Measurements from ENCODE around the gene ST6GALNAC6.

The ST6GALNAC6 gene

GRCh38 chr9:127921557-127922120, 22.2 kb upstream of the ST6GALNAC6 start:
- H3F3A ChIP-seq (ENCODE audit: low read depth): no peaks in the 10 kb centered on the region
- H3K9me3 ChIP-seq (ENCODE audit: insufficient read depth, low read depth, low read length): no peaks in the 10 kb centered on the region
- peak overlapping the region; percentile 5 for H3K4me2 ChIP-seq (ENCODE audit: low read depth, low read length, poor library complexity, severe bottlenecking)
- H3K9me2 ChIP-seq (replicated peaks; ENCODE audit: low read depth, low read length): no peaks in the 10 kb centered on the region
- H3K36me3 ChIP-seq (ENCODE audit: insufficient read depth, low read length): no peaks in the 10 kb centered on the region
- no peak overlapping the region for H3K4me3 ChIP-seq (ENCODE audit: low read length, poor library complexity, severe bottlenecking)
- no peaks in the 10 kb centered on the region for H4K20me1 ChIP-seq (ENCODE audit: insufficient read depth, low read length, poor library complexity, severe bottlenecking)
- H2AFZ ChIP-seq (ENCODE audit: low read length): no peak overlapping the region
- H3K79me2 ChIP-seq (ENCODE audit: insufficient read depth, low read length): no peaks in the 10 kb centered on the region
- no peaks in the 10 kb centered on the region for H3K27me3 ChIP-seq (ENCODE audit: insufficient read depth, low read length, poor library complexity, severe bottlenecking)
- no peak overlapping the region for H3K9ac ChIP-seq (ENCODE audit: low read depth, low read length, poor library complexity, severe bottlenecking)
- TF ChIP-seq EZH2phosphoT487 (IDR thresholded peaks at IDR 0.05; ENCODE audit: borderline replicate concordance) (no peak), CTCF (conservative IDR thresholded peaks at IDR 0.05; ENCODE audit: low read length) (peak; percentile 83)
- peaks cover 16% of the 10 kb centered on the region for H3K4me1 ChIP-seq (ENCODE audit: insufficient read depth, low read length, poor library complexity, severe bottlenecking)

GRCh38 chr9:127920794-127921193, 21.4 kb upstream of the ST6GALNAC6 start:
- Histone ChIP-seq H3K4me1 (ENCODE audit: insufficient read depth, low read length, poor library complexity, severe bottlenecking) (peaks cover 25% of the 10 kb centered on the region), H3K9me3 (ENCODE audit: insufficient read depth, low read depth, low read length) (no peaks in the 10 kb centered on the region), H4K20me1 (ENCODE audit: insufficient read depth, low read length, poor library complexity, severe bottlenecking) (no peaks in the 10 kb centered on the region), H3K79me2 (ENCODE audit: insufficient read depth, low read length) (no peaks in the 10 kb centered on the region), H3K4me3 (ENCODE audit: low read length, poor library complexity, severe bottlenecking) (no peak overlapping the region), H2AFZ (ENCODE audit: low read length) (no peak overlapping the region), H3K9ac (ENCODE audit: low read depth, low read length, poor library complexity, severe bottlenecking) (no peak overlapping the region), H3K4me2 (ENCODE audit: low read depth, low read length, poor library complexity, severe bottlenecking) (no peak overlapping the region), H3K27me3 (ENCODE audit: insufficient read depth, low read length, poor library complexity, severe bottlenecking) (no peaks in the 10 kb centered on the region), H3K9me2 (replicated peaks; ENCODE audit: low read depth, low read length) (no peaks in the 10 kb centered on the region), H3F3A (ENCODE audit: low read depth) (no peaks in the 10 kb centered on the region), H3K36me3 (ENCODE audit: insufficient read depth, low read length) (no peaks in the 10 kb centered on the region)
- TF ChIP-seq EZH2phosphoT487 (IDR thresholded peaks at IDR 0.05; ENCODE audit: borderline replicate concordance): no peak
- no peak for TF ChIP-seq CTCF (conservative IDR thresholded peaks at IDR 0.05; ENCODE audit: low read length)

- Histone ChIP-seq H3K27me3 (ENCODE audit: insufficient read depth, low read length, poor library complexity, severe bottlenecking) (no peaks in the 10 kb centered on the region), H3K79me2 (ENCODE audit: insufficient read depth, low read length) (no peaks in the 10 kb centered on the region), H3K4me2 (ENCODE audit: low read depth, low read length, poor library complexity, severe bottlenecking) (no peak overlapping the region), H3K4me1 (ENCODE audit: insufficient read depth, low read length, poor library complexity, severe bottlenecking) (peaks cover 31% of the 10 kb centered on the region), H3K4me3 (ENCODE audit: low read length, poor library complexity, severe bottlenecking) (no peak overlapping the region), H3K9ac (ENCODE audit: low read depth, low read length, poor library complexity, severe bottlenecking) (no peak overlapping the region), H3F3A (ENCODE audit: low read depth) (no peaks in the 10 kb centered on the region), H3K9me2 (replicated peaks; ENCODE audit: low read depth, low read length) (no peaks in the 10 kb centered on the region), H3K9me3 (ENCODE audit: insufficient read depth, low read depth, low read length) (no peaks in the 10 kb centered on the region), H2AFZ (ENCODE audit: low read length) (no peak overlapping the region), H3K36me3 (ENCODE audit: insufficient read depth, low read length) (no peaks in the 10 kb centered on the region), H4K20me1 (ENCODE audit: insufficient read depth, low read length, poor library complexity, severe bottlenecking) (no peaks in the 10 kb centered on the region)
- TF ChIP-seq CTCF (conservative IDR thresholded peaks at IDR 0.05; ENCODE audit: low read length): no peak
Measured at GRCh38 chr9:127919253-127919815, 19.9 kb upstream of the ST6GALNAC6 start.

All from Loucy (cell line).